GM12874 (cell line): ENCODE results near the gene TENT4B.

Experiments used
- TF ChIP-seq, protein P1 (sequence below): IDR thresholded peaks from 2 replicates; pipeline ENCODE4 v1.5.1; 2011; ENCODE audit warnings: low read depth, mild to moderate bottlenecking, control low read depth, low read length, moderate library complexity; ENCODE audit not compliant: insufficient read depth

TENT4B gene

DNA sequence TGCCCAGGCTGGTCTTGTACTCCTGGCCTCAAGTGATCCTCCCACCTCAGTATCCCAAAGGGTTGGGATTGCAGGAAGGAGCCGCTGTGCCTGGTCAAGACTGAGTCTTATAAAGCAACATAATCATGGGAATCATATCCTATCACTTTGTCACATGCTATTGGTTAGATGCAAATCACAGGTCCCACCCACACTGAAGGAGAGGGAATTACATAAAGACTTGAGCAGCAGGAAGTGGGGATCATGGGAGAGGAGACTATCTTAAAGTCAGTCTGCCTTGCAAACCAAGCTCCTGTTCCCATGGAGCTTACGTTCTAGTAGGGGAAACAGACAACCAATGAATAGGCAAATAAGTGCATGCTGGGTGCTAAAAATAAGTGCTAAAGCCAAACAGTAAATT, 28.3 kb upstream of the TENT4B start:
- TF ChIP-seq, protein P1, sequence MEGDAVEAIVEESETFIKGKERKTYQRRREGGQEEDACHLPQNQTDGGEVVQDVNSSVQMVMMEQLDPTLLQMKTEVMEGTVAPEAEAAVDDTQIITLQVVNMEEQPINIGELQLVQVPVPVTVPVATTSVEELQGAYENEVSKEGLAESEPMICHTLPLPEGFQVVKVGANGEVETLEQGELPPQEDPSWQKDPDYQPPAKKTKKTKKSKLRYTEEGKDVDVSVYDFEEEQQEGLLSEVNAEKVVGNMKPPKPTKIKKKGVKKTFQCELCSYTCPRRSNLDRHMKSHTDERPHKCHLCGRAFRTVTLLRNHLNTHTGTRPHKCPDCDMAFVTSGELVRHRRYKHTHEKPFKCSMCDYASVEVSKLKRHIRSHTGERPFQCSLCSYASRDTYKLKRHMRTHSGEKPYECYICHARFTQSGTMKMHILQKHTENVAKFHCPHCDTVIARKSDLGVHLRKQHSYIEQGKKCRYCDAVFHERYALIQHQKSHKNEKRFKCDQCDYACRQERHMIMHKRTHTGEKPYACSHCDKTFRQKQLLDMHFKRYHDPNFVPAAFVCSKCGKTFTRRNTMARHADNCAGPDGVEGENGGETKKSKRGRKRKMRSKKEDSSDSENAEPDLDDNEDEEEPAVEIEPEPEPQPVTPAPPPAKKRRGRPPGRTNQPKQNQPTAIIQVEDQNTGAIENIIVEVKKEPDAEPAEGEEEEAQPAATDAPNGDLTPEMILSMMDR = no peak

DNA sequence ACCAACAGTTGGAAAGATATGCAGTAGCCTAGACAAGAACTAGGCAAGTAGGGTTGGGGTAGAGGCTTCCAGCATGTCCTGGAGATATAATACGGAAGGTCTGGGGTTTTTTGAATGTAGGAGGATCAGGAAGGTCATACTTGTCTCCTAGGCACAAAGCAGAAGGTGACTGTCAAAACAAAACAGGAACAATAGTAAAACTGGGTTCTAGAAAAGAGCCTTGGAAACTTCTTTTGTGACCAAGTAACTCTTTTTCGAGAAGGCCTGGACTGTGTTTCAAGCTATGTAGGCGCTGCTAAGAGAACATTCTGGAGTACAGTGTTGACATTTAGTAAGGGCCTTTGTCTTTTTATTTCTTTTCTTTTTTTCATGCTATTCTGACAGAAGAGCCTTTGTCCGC, 26.9 kb upstream of the TENT4B start:
- TF ChIP-seq, protein P1 = no peak

DNA sequence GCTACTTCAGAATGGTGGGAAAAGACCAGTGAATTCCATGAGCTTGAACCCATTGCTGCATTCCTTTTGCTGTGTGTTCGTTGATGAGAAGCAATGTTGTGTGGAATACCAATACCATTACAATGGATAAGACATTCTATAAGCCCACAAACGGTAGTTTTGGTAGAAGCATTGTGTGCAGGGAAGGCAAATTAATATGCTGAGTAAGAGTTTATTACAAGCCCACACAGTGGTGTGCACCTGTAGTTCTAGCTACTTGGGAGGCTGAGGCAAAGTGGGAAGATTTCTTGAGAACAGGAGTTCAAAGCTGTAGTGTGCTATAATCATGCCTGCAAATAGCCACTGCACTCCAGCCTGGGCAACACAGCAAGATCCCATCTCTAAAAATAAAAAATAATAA, 19.9 kb upstream of the TENT4B start:
- TF ChIP-seq, protein P1 = no peak

DNA sequence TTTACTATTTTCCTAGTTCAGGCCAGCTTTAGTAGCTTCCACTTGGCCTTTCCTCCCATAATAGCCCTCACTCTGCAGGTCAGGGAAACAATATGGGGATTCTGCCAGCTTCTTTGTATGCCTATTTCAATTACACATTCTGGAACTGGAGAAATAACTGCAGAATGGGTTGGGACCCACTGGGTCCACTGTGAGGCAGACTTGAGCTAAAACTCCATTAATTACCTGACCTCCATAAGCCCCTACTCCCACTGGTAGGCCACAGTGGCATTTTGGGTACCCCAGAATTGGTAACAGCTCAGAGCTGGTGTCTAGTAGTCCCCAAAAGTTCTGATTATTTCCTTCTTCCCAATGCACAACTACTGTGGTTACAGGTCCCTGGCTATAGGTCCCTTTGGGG, 16.7 kb upstream of the TENT4B start:
- TF ChIP-seq, protein P1 = peak; percentile 15; the same call in 1 of the 2 replicates

DNA sequence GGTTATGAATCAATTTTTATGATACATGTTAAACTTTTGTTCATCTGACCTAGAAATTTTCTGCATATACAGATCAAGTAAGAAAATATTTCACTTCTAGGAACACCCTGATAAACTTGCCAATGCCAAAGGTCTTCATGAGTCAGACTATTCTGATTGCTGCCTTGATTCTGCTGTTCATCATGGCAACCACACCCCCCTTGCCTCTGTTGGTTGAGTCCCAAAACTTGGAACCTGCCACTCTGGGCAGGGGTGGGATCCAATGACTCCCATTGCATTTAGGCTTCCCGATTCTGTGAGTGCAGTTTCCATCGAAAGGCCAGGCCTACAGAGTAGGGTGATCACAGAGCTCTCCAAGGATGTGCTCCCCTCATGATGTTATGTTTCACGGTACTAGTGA, 15.8 kb upstream of the TENT4B start:
- TF ChIP-seq, protein P1 = no peak

DNA sequence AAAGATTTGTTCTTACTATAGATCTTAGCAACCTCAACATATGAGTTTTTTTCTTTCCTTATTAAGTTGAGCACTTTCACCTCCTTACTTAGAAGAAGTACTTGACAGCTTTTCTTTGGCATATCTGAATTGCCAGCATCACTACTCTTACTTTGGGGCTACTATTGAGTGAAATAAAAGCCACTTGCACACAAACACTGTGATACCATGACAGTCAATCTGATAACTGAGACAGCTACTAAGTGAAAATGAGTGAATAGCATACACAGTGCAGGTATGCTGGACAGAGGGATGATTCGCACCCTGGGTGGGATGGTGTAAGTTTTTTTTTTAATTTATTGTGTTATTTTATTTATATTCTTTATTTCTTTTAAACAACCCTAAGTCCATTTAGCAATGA, 13.5 kb upstream of the TENT4B start:
- TF ChIP-seq, protein P1 = no peak

DNA sequence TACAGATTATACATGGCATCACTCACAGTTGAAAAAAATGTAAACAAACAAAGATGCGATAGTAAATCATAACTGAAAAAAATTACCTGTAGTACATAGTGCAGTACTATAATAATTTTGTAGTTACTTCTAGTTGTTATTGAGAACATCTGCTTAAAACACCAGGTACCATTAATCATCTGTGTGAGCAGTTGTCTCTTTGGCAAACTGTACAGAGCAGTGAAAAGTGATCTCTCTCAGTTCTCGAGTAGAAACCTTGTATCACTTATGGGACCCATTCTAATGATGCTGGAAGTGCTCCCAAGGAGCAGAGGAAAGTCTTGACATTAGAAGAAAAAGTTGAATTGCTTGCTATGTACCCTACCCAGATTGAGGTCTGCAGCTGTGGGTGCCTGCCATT, 8.9 kb upstream of the TENT4B start:
- TF ChIP-seq, protein P1 = no peak
